ENCODE data around the gene HSD3B7.

The HSD3B7 gene

DNA sequence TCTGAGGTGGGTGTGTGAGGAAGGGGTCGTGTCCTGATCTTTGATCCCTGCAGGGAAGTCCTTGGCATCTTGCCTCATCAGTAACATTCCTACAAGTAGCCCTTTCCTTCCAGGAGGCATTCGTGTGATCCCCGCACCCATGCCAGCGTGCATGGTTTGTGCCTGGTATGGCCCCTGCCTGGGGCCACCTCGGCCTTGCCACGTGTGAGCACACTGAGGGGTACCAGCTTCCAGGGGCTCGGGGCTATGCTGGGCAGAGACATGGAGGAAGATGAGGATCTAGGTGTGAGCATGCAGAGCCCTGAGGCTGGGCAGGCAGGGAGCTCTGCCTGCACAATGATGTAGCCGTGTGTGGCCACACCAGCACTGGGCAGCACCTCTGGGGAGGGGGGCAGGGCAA, 6.0 kb downstream of the HSD3B7 start:
- ATAC-seq (ENCODE audit: insufficient read depth, low read depth) (no peak), DNase-seq (no peak)
- Histone ChIP-seq H3K27ac (ENCODE audit: low read length) (no peak overlapping the region), H3K9me3 (ENCODE audit: insufficient read depth, low read length, severe bottlenecking) (no peaks in the 10 kb centered on the region), H3K4me1 (ENCODE audit: insufficient read depth, low read length) (no peaks in the 10 kb centered on the region), H3K4me2 (ENCODE audit: insufficient read depth, low read length) (no peak overlapping the region), H3K27me3 (ENCODE audit: insufficient read depth, low read length, poor library complexity) (no peaks in the 10 kb centered on the region), H3K4me3 (ENCODE audit: low read depth in 1 of 2, low read length in 2 of 2) (no peak overlapping the region), H4K20me1 (ENCODE audit: insufficient read depth, low read length) (no peaks in the 10 kb centered on the region), H3K9ac (ENCODE audit: low read depth, low read length) (no peak overlapping the region), H3K36me3 (ENCODE audit: insufficient read depth, low read length) (peaks cover 5% of the 10 kb centered on the region; the same call in 1 of the 2 replicates), H2AFZ (ENCODE audit: low read depth, low read length) (no peak overlapping the region), H3K79me2 (ENCODE audit: insufficient read depth, low read length) (no peaks in the 10 kb centered on the region)
- TF ChIP-seq EZH2 (IDR thresholded peaks at IDR 0.05; ENCODE audit: borderline replicate concordance, low read depth, low read length, severe bottlenecking), result no peak
- TF ChIP-seq CTCF (IDR thresholded peaks at IDR 0.05; ENCODE audit: borderline replicate concordance, extremely low read depth, low read length, poor library complexity, severe bottlenecking), result no peak

GRCh38 chr16:30992276-30992780, 7.3 kb downstream of the HSD3B7 start:
- TF ChIP-seq CTCF (IDR thresholded peaks at IDR 0.05; ENCODE audit: borderline replicate concordance, extremely low read depth, low read length, poor library complexity, severe bottlenecking) (no peak), EZH2 (IDR thresholded peaks at IDR 0.05; ENCODE audit: borderline replicate concordance, low read depth, low read length, severe bottlenecking) (no peak)
- Histone ChIP-seq H3K9me3 (ENCODE audit: insufficient read depth, low read length, severe bottlenecking) (no peaks in the 10 kb centered on the region), H3K27ac (ENCODE audit: low read length) (no peak overlapping the region), H3K4me1 (ENCODE audit: insufficient read depth, low read length) (no peaks in the 10 kb centered on the region), H4K20me1 (ENCODE audit: insufficient read depth, low read length) (no peaks in the 10 kb centered on the region; the same call in 1 of the 2 replicates), H2AFZ (ENCODE audit: low read depth, low read length) (no peak overlapping the region), H3K4me3 (ENCODE audit: low read depth in 1 of 2, low read length in 2 of 2) (no peak overlapping the region), H3K9ac (ENCODE audit: low read depth, low read length) (no peak overlapping the region), H3K4me2 (ENCODE audit: insufficient read depth, low read length) (no peak overlapping the region), H3K36me3 (ENCODE audit: insufficient read depth, low read length) (no peaks in the 10 kb centered on the region), H3K27me3 (ENCODE audit: insufficient read depth, low read length, poor library complexity) (no peaks in the 10 kb centered on the region), H3K79me2 (ENCODE audit: insufficient read depth, low read length) (no peaks in the 10 kb centered on the region)
- DNase-seq (no peak), ATAC-seq (ENCODE audit: insufficient read depth, low read depth) (no peak)

DNA sequence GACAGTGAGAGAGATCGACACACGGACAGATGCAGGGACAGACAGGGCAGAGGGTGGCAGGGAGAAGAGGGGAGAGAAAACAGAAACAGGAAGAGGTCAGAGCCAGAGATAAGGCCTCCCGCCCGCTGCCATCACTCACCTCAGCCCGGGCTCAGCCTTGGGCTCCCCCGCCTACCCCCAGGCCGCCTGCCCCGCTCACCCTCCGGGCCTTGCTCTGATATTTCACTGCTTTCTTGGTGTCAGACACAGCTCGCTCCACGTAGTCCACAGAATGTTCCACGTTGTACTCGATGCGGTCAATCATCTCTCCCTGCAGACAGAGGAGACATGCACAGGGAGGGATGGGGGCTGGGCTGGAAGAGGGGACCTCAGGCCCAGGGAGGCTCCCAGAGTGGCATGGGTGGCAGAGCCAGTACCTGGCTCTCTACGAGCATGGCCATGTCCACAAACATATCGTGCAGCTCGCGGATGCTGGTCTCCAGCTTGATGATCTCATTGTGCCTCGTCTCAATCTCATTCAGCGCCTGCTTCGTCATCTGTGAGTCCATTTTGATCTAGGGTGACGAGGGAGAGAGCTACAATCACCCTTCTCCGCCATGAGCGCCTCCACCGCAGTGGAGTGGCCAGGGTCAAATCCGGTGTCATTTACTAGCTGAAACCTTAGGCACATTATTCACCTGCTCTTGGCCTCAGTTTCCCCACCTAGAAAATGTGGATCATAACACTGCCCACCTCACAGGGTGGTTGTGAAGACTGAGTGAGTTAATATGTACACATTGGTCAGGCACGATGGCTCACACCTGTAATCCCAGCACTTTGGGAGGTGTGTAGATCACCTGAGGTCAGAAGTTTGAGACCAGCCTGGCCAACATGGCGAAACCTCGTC, 8.2 kb downstream of the HSD3B7 start:
- no peaks in the 10 kb centered on the region for H3K36me3 ChIP-seq (ENCODE audit: insufficient read depth, low read length)
- no peaks in the 10 kb centered on the region; the same call in 1 of the 2 replicates for H4K20me1 ChIP-seq (ENCODE audit: insufficient read depth, low read length)
- DNase-seq, result no peak
- no peak for ATAC-seq (ENCODE audit: insufficient read depth, low read depth)
- no peaks in the 10 kb centered on the region for H3K79me2 ChIP-seq (ENCODE audit: insufficient read depth, low read length)
- H3K4me3 ChIP-seq (ENCODE audit: low read depth in 1 of 2, low read length in 2 of 2), result no peak overlapping the region
- TF ChIP-seq EZH2 (IDR thresholded peaks at IDR 0.05; ENCODE audit: borderline replicate concordance, low read depth, low read length, severe bottlenecking) (no peak), CTCF (IDR thresholded peaks at IDR 0.05; ENCODE audit: borderline replicate concordance, extremely low read depth, low read length, poor library complexity, severe bottlenecking) (no peak)
- no peak overlapping the region for H3K4me2 ChIP-seq (ENCODE audit: insufficient read depth, low read length)
- H2AFZ ChIP-seq (ENCODE audit: low read depth, low read length), result no peak overlapping the region
- H3K4me1 ChIP-seq (ENCODE audit: insufficient read depth, low read length), result no peaks in the 10 kb centered on the region
- H3K9me3 ChIP-seq (ENCODE audit: insufficient read depth, low read length, severe bottlenecking), result no peaks in the 10 kb centered on the region
- no peaks in the 10 kb centered on the region for H3K27me3 ChIP-seq (ENCODE audit: insufficient read depth, low read length, poor library complexity)
- no peak overlapping the region for H3K9ac ChIP-seq (ENCODE audit: low read depth, low read length)
- H3K27ac ChIP-seq (ENCODE audit: low read length), result no peak overlapping the region
